ENCODE data around the gene IGFBP5. TPM values are rescaled to one million over a fixed set of nuclear protein-coding genes. Genes with fewer than 3 reads are reported as not detected.

IGFBP5 gene
- polyA plus RNA-seq, 6 donors from 2014 or later, result not detected

- Mint-ChIP-seq H3K4me1 (peaks cover 15 to 36% (median 18%) of the 10 kb centered on the region in 3 donors), H3K9me3 (peaks cover 0 to 5% (median 2%) of the 10 kb centered on the region in 7 donors), H3K36me3 (peaks cover 0 to 7% of the 10 kb centered on the region in 2 donors), H3K27me3 (peaks cover 40 to 77% (median 76%) of the 10 kb centered on the region in 3 donors), H3K4me3 (peak overlapping the region in 6 of 8 donors; percentile 20 to 77 (median 53)), H3K27ac (peak overlapping the region in 1 of 6 donors; percentile 4)
- ATAC-seq (ENCODE audit: low read depth in 2 of 2), result no peak
- no peak for DNase-seq
Measured at GRCh38 chr2:216635171-216635570, 60.2 kb downstream of the IGFBP5 start.

DNA sequence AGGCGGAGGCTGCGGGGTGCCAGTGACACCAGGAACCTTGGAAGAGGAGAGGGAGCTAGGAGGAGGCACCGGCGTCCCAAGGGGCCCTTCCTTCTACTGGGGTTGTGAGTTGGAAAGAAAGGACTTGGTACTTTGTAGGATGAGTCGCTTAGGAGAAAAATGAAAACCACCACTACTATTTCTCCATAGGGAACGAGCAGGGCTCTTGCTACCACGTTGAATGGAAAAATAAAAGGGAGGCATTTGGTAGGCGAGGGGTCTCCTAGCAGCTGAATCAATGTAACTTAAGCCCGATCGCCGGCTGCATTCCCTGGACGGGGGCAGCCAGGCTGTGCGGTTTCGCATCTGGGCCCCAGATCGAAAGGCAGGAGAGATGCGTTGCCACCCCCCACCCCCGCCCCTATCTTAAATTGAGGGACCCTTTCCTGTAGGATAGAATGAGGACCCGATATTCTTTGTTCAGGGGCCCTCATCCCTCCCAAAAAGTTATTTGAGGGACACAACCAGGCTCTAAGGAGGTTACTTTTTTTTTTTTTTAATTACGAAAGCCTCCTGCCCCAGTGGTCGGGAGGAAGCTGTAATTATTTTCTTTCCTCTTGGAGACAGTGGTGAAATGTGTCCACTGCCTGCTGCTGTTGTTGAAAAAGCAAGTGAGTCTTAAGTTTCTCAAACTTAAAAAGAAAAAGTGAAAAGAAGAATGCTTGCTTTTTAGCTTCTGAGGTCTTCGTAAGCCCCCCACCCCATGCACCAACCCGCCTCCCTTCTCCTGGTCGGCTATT lies 60.8 kb downstream of the IGFBP5 start:
- Mint-ChIP-seq H3K27ac (peak overlapping the region in 2 of 6 donors; percentile 7 to 54), H3K4me3 (peak overlapping the region; percentile 62 to 87 (median 68)), H3K9me3 (peaks cover 0 to 5% (median 2%) of the 10 kb centered on the region in 7 donors), H3K4me1 (peaks cover 15 to 36% (median 18%) of the 10 kb centered on the region in 3 donors), H3K27me3 (peaks cover 36 to 78% (median 76%) of the 10 kb centered on the region in 3 donors), H3K36me3 (peaks cover 0 to 7% of the 10 kb centered on the region in 2 donors)
- no peak for ATAC-seq (ENCODE audit: low read depth in 2 of 2)
- DNase-seq, result no peak

DNA sequence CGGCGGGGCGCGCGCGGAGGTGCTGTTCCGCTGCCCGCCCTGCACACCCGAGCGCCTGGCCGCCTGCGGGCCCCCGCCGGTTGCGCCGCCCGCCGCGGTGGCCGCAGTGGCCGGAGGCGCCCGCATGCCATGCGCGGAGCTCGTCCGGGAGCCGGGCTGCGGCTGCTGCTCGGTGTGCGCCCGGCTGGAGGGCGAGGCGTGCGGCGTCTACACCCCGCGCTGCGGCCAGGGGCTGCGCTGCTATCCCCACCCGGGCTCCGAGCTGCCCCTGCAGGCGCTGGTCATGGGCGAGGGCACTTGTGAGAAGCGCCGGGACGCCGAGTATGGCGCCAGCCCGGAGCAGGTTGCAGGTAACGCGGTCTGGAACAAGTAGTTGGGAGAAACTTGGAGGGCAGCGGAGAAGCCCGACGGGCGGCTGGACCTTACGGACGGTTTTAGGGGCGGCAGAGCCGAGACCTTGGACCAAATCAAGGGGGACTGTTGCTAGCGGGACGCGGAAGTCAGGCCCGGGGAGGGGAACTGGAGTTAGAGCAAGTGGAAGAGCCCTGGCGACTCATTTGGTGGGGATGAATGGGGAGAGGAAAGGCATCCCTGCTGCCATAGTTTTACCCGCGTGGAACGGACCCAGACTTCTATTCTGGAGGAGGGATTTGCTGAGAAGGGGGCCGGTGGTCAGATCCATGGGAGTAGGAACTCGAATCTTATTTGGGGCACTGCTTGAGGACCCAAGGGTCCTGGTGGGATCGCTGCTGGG lies 61.6 kb downstream of the IGFBP5 start:
- Mint-ChIP-seq H3K9me3 (peaks cover 0 to 5% (median 2%) of the 10 kb centered on the region in 7 donors), H3K4me3 (peak overlapping the region; percentile 62 to 87 (median 68)), H3K36me3 (peaks cover 0 to 7% of the 10 kb centered on the region in 2 donors), H3K4me1 (peaks cover 15 to 36% (median 18%) of the 10 kb centered on the region in 3 donors), H3K27ac (peak overlapping the region in 1 of 6 donors; percentile 7), H3K27me3 (peaks cover 36 to 79% (median 74%) of the 10 kb centered on the region in 3 donors)
- DNase-seq, result no peak
- no peak for ATAC-seq (ENCODE audit: low read depth in 2 of 2)

DNA sequence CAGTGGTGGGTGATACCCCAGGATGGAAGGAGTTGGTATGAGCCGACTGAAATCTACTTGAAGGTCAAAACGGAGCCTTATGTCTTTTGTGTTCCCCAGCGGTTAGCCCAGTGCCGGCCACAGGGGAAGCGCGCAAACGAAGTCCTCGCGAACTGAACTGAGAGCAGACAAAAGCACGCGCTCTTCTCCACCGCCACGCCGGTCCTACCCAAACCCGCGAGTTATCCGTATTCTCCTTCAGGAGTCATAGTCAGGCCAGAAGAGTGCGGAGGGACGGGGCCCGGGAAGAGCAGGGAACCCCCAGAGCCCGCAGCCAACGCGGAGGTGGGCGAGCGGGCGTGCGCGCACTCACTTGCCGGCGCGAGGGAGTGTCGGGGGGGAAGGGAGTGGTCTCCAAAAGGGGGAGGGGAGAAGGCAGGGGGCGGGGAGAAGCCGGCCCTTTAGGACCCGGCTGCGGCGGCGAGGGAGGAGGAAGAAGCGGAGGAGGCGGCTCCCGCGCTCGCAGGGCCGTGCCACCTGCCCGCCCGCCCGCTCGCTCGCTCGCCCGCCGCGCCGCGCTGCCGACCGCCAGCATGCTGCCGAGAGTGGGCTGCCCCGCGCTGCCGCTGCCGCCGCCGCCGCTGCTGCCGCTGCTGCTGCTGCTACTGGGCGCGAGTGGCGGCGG lies 62.3 kb downstream of the IGFBP5 start, which contains the start of gene IGFBP2:
TSS of gene IGFBP2 (plus strand) at position 469 of the 664 bp plus-strand sequence. CDS start at position 573, 104 bp downstream.
- DNase-seq, result no peak
- Mint-ChIP-seq H3K4me3 (peak within 1 kb of the TSS; percentile 66 to 91 (median 84)), H3K9me3 (peaks cover 0 to 5% (median 2%) of the 10 kb centered on the region in 7 donors), H3K27me3 (peaks cover 42 to 85% (median 76%) of the 10 kb centered on the region in 3 donors), H3K36me3 (peaks cover 0 to 7% of the 10 kb centered on the region in 2 donors), H3K4me1 (peaks cover 15 to 36% (median 18%) of the 10 kb centered on the region in 3 donors), H3K27ac (peak within 1 kb of the TSS in 1 of 6 donors; percentile 60)
- ATAC-seq (ENCODE audit: low read depth in 2 of 2), result peak in 1 of 2 donors; percentile 14

DNA sequence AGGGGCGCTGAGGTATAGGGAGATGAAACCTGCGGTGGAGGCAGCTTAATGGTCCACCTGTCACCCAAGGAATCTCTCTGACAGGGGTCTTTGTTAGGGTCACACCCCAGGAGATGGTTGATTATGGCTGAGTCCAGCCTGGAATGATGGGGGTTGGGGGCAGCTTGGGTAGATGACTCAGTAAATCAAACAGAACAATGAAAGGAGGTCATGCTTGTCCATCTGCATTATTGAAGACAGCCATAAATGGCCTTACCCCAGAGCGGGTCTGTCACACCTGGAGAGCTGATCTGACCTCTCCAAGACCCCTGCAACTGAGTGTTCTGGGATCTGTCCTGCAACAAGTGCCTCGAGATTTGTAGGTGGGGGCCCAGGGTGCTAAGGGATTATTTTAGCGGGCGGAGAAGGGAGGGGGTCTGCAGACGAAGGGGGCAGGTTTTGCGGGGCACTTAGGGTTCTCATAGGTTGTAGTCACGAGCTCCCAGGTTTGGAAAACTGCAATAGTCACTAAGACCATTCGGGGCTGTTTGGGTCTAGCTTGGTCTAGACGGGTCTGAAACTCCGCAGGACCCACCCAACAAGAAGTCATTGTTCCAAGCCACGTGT lies 62.9 kb downstream of the IGFBP5 start:
- Mint-ChIP-seq H3K4me3 (peak overlapping the region; percentile 25 to 91 (median 84)), H3K36me3 (peaks cover 0 to 7% of the 10 kb centered on the region in 2 donors), H3K9me3 (peaks cover 0 to 3% (median 0%) of the 10 kb centered on the region in 7 donors), H3K27ac (peak overlapping the region in 2 of 6 donors; percentile 47 to 60), H3K27me3 (peaks cover 41 to 85% (median 75%) of the 10 kb centered on the region in 3 donors), H3K4me1 (peaks cover 15 to 36% (median 18%) of the 10 kb centered on the region in 3 donors)
- ATAC-seq (ENCODE audit: low read depth in 2 of 2), result no peak
- DNase-seq, result no peak

DNA sequence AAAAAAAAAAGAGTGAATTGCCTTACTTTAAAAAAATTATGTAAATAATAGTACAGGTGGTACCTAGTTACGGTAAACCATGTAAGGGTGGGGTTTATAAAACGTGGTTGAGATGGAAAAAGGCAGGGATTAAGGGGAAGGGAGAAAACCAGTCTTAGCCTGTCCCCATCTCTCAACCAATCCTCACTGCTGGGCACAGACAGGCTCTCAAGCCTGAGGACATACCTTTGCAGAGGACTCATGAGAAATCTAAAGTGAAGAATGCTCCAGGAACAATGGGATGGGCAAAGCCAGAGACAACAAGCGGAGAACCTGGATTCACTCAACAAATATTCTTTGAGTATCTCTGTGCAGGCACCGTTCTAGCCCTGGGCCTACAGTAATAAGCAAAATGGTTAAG lies 65.6 kb downstream of the IGFBP5 start:
- no peak for ATAC-seq (ENCODE audit: low read depth in 2 of 2)
- Mint-ChIP-seq H3K9me3 (peaks cover 0 to 5% (median 4%) of the 10 kb centered on the region in 7 donors), H3K4me1 (peaks cover 9 to 17% (median 14%) of the 10 kb centered on the region in 3 donors), H3K27me3 (peaks cover 22 to 72% (median 53%) of the 10 kb centered on the region in 3 donors), H3K36me3 (peaks cover 6 to 7% of the 10 kb centered on the region in 2 donors), H3K27ac (no peak overlapping the region), H3K4me3 (no peak overlapping the region)
- DNase-seq, result no peak

GRCh38 chr2:216626875-216627245 lies 68.5 kb downstream of the IGFBP5 start:
- peaks cover 10 to 48% (median 30%) of the 10 kb centered on the region in 3 donors for H3K27me3 Mint-ChIP-seq
- DNase-seq (no peak), ATAC-seq (ENCODE audit: low read depth in 2 of 2) (no peak)
- H3K36me3 Mint-ChIP-seq, result peaks cover 0 to 6% of the 10 kb centered on the region in 2 donors
- H3K9me3 Mint-ChIP-seq, result peaks cover 0 to 20% (median 9%) of the 10 kb centered on the region in 7 donors
- no peaks in the 10 kb centered on the region for H3K4me1 Mint-ChIP-seq
- no peak overlapping the region for H3K27ac Mint-ChIP-seq
- H3K4me3 Mint-ChIP-seq, result no peak overlapping the region

DNA sequence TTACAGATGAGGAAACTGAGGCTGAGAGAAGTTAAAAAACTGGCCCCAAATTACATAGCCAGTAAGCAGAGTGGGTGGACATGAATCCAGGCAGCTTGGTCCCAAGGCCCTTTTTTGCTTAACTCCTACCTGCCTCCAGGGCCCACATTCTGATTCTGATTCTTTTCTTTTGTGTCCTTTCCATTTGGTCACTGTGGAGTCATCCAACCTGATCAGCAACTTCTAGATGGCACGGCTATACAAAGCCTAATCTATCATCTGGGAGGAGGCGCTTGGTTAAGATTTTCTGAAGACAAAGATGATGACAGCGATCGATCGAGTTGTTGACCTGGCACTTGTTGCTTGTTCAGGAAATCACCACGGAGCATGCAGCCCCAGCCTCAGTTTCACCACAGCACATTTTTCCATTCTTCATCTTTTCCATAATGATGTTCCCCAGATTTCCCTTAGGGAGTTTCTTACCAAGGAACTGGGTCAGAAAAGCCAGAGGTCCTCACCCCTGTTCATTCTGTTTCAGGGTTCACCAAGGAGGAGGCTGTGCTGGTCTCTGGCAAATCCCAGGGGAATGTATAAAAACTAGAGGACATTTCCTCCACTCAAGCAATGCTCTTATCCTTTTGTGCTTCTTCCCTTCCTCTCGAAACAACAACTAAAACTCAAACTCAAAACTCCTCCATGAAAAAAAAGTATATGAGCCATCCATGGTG lies 69.0 kb downstream of the IGFBP5 start:
- no peak for DNase-seq
- Mint-ChIP-seq H3K36me3 (peaks cover 0 to 6% of the 10 kb centered on the region in 2 donors), H3K4me3 (no peak overlapping the region), H3K27me3 (peaks cover 10 to 43% (median 25%) of the 10 kb centered on the region in 3 donors), H3K27ac (no peak overlapping the region), H3K4me1 (no peaks in the 10 kb centered on the region), H3K9me3 (peaks cover 0 to 20% (median 9%) of the 10 kb centered on the region in 7 donors)
- no peak for ATAC-seq (ENCODE audit: low read depth in 2 of 2)

- peaks cover 0 to 20% (median 9%) of the 10 kb centered on the region in 7 donors for H3K9me3 Mint-ChIP-seq
- H3K4me1 Mint-ChIP-seq, result no peaks in the 10 kb centered on the region
- H3K36me3 Mint-ChIP-seq, result peaks cover 0 to 6% of the 10 kb centered on the region in 2 donors
- ATAC-seq (ENCODE audit: low read depth in 2 of 2), result no peak
- peaks cover 10 to 35% (median 18%) of the 10 kb centered on the region in 3 donors for H3K27me3 Mint-ChIP-seq
- H3K4me3 Mint-ChIP-seq, result no peak overlapping the region
- no peak for DNase-seq
- H3K27ac Mint-ChIP-seq, result no peak overlapping the region
Measured at GRCh38 chr2:216624251-216624650, 71.1 kb downstream of the IGFBP5 start.

GRCh38 chr2:216622526-216622925 lies 72.8 kb downstream of the IGFBP5 start:
- peaks cover 0 to 6% of the 10 kb centered on the region in 2 donors for H3K36me3 Mint-ChIP-seq

More at GRCh38 chr2:216622526-216622925, 72.8 kb downstream of the IGFBP5 start:
- H3K9me3 Mint-ChIP-seq, result peaks cover 0 to 20% (median 9%) of the 10 kb centered on the region in 7 donors
- H3K4me3 Mint-ChIP-seq, result no peak overlapping the region
- H3K27ac Mint-ChIP-seq, result peak overlapping the region in 1 of 6 donors; percentile 47
- H3K27me3 Mint-ChIP-seq, result peaks cover 7 to 23% (median 17%) of the 10 kb centered on the region in 3 donors
- DNase-seq (no peak), ATAC-seq (ENCODE audit: low read depth in 2 of 2) (no peak)
- H3K4me1 Mint-ChIP-seq, result no peaks in the 10 kb centered on the region
